Kidney (tissue), 14 donors: Measurements from ENCODE around the gene ADARB1. TPM values are rescaled to one million over a fixed set of nuclear protein-coding genes. Genes with fewer than 3 reads are reported as not detected.

ENCODE experiments used
- DNase-seq, 5 donors: peaks; one replicate each; pipeline ENCODE4 v3.0.0-alpha.2; 2013 to 2020
- FAIRE-seq: peaks from 2 replicates; lab custom pipeline; 2012; peaks lifted over from hg19 to GRCh38; lab: Jason Lieb, UNC
- H3K27ac ChIP-seq, 2 donors: one replicate each; pipeline ENCODE4 v1.7.0; 2013; ENCODE audit warnings: low read depth in 2 of 2, low read length in 2 of 2, inconsistent platforms in 1 of 2
- H3K27me3 ChIP-seq: one replicate; pipeline ENCODE4 v1.7.1; 2013; ENCODE audit warnings: low read length, inconsistent platforms; ENCODE audit not compliant: control insufficient read depth, insufficient read depth
- H3K36me3 ChIP-seq, 3 donors: one replicate each; pipeline versions ENCODE4 v1.7.0 to v1.7.1; 2013; ENCODE audit warnings: low read length in 3 of 3, control low read depth in 1 of 3, inconsistent platforms in 1 of 3; ENCODE audit not compliant: insufficient read depth in 3 of 3, control insufficient read depth in 2 of 3
- H3K4me1 ChIP-seq, 3 donors: one replicate each; pipeline versions ENCODE4 v1.7.0 to v1.7.1; 2013; ENCODE audit warnings: low read length in 3 of 3, inconsistent platforms in 1 of 3, low read depth in 1 of 3; ENCODE audit not compliant: control insufficient read depth in 2 of 3, insufficient read depth in 2 of 3
- H3K4me3 ChIP-seq, 3 donors: one replicate each; pipeline versions ENCODE4 v1.7.0 to v1.8.1; 2013; ENCODE audit warnings: low read length in 3 of 3, control low read depth in 1 of 3, inconsistent platforms in 1 of 3
- H3K9ac ChIP-seq, 3 donors: one replicate each; pipeline versions ENCODE4 v1.7.0 to v1.7.1; 2013; ENCODE audit warnings: low read length in 3 of 3, control low read depth in 1 of 3, inconsistent platforms in 1 of 3
- H3K9me3 ChIP-seq, 3 donors: one replicate each; pipeline versions ENCODE4 v1.7.0 to v1.7.1; 2013; ENCODE audit warnings: low read length in 3 of 3, control low read depth in 1 of 3, inconsistent platforms in 1 of 3; ENCODE audit not compliant: control insufficient read depth in 2 of 3, insufficient read depth in 1 of 3
- CTCF ChIP-seq: IDR thresholded peaks from 3 replicates; pipeline ENCODE4 v1.5.1; 2012; ENCODE audit warnings: mild to moderate bottlenecking, moderate library complexity, borderline replicate concordance; ENCODE audit not compliant: insufficient read depth; ENCODE audit errors: extremely low read depth
- intact Hi-C: fragments of 100-400 bp; cut with DNase I; formaldehyde crosslinking; loops from one replicate; pipeline ENCODE4 v1.11.1; 2022
- polyA plus RNA-seq: library from polyadenylated mRNA; stranded (reverse); fragments of 350-450 nt; fragmentation: Illumina TruSeq; extraction: RNeasy Lipid Tissue Mini Kit (QIAGEN cat#74804); gene quantifications from one replicate; pipeline ENCODE4 v1.2.3, GENCODE V29; 2014; ENCODE audit warnings: low read depth, low replicate concordance; ENCODE audit not compliant: insufficient read depth
- total RNA-seq: library from RNA; stranded (reverse); fragmentation: NEBNext Ultra II Directional; extraction: Animal tissue kit (Norgen Biotek cat#: 25700); gene quantifications from one replicate; pipeline ENCODE4 v1.2.1, GENCODE V29; 2021
- donor health status: control.
- donor health status: control.
- donor health status: control.
- donor health status: control.
- donor health status: control.
- donor health status: DM: yes; HTN: yes; CAD: no.
- donor health status: Normal renal cell carcinoma (clear cell type).

The ADARB1 gene
- total and polyA plus RNA-seq, 2 donors from 2014 or later: 6.7 to 34.9 TPM

DNA sequence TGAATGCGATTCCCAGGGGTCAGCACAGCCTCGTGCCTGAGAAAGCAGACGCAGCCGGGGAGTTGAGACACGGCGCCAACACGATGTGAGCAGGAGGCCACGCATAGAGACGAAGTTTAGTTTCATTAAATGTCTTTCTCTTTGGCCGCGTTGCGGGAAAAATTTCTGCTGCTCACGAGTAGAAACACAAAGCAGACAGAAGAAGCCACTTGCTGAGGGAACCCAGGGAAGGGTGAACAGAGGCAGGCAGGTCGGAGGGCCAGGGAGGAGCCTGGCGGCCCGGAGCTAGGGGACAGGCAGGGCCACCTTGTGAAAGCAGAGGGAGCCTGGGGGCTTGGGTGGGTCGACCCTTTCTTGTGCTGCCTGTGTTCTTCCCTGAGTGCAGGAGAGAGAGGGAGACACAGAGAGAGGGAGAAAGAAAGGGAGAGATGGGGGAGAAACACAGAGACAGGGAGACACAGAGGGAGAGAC is 180.1 kb downstream of the ADARB1 start:
- DNase-seq: peak in 2 of 5 donors; percentile 32 to 50
- Histone ChIP-seq H3K9me3 (no peaks in the 10 kb centered on the region), H3K27ac (no peak overlapping the region), H3K9ac (no peak overlapping the region), H3K4me3 (no peak overlapping the region), H3K4me1 (no peaks in the 10 kb centered on the region), H3K27me3 (no peaks in the 10 kb centered on the region), H3K36me3 (no peaks in the 10 kb centered on the region)
- TF ChIP-seq CTCF: no peak
- intact Hi-C loops: no loop called here
- FAIRE-seq: no peak

DNA sequence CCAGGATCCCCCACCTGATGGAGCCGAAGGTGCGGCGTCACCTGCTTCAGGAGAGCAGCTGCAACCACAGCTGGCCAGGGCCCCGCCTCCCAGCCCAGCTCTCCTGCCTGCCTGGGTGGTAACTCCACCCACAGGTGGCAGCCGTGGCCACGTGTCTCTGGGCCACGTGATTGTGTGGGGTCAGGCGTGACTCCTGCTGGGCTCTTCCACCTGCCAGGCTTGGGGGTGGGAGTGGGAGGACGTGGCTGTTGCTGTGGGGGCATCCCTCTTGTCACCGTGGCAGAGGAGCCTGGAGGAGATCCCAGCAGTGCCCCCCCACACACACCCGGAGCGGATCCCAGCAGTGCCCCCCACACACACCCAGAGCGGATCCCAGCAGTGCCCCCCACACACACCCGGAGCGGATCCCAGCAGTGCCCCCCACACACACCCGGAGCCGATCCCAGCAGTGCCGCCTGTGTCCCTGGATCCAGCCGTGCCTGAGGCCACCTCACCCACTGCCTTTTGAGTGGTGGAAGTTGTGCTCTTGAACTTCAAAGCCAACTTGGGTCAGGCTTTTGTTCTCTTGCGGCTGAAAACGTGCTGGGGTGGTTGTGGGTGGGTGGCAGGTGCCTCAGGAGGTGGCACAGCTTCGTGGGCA is 181.1 kb downstream of the ADARB1 start:
- no peaks in the 10 kb centered on the region for H3K36me3 ChIP-seq
- no peak overlapping the region for H3K27ac ChIP-seq
- H3K4me3 ChIP-seq: no peak overlapping the region
- H3K4me1 ChIP-seq: no peaks in the 10 kb centered on the region
- no peaks in the 10 kb centered on the region for H3K27me3 ChIP-seq
- no peak for FAIRE-seq
- no peak for TF ChIP-seq CTCF
- intact Hi-C loops: no loop called here
- DNase-seq: peak; percentile 43 to 74 (median 51)
- H3K9ac ChIP-seq: no peak overlapping the region
- H3K9me3 ChIP-seq: no peaks in the 10 kb centered on the region

GRCh38 chr21:45256021-45256911 is 181.9 kb downstream of the ADARB1 start:
- DNase-seq (peak in 2 of 5 donors; percentile 39 to 67), FAIRE-seq (no peak)
- no peak for TF ChIP-seq CTCF
- intact Hi-C loops: no loop called here
- Histone ChIP-seq H3K4me1 (no peaks in the 10 kb centered on the region), H3K9me3 (no peaks in the 10 kb centered on the region), H3K36me3 (no peaks in the 10 kb centered on the region), H3K27ac (no peak overlapping the region), H3K9ac (no peak overlapping the region), H3K27me3 (no peaks in the 10 kb centered on the region), H3K4me3 (no peak overlapping the region)
